ENCODE data around the gene SCLY.

SCLY gene

DNA sequence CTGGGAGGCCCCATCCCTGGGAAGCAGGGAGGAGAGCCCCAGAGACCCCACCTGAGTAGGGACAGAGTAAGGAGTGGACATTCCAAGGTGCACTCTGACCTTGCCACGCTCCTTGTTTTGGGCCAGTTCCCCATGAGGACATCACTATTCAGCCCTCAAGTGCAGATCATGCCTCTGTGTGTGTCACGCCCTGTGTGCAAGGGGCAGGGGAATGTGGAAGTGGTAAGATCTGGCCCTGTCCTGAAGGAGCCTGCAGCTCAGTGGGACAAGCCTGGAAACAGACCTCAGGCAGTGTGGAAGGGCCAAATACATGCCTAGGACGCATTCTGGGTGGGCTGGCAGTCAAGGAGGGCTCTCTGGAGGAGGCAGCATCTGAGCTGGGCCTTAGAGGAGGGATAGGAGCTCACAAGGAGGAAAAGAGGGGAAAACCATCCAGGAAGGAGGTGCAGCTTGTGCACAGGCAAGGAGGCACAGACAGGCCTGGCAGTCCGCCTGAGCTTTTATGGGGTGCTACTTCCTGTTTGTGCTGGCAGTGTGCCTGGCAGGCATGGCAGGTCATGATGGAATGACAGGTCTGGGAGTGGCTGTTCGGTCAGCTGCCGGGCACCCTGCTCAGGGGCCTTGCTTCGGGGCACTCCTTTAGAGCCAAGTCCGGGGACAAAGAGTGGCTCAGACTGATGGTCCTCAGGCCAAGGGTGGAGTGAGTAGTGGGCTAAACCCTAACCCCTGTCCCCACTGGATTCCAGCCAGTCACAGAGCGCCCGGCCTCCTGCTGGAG is 80.9 kb downstream of the SCLY start:
- no peak for DNase-seq

- no peak for DNase-seq
Measured at GRCh38 chr2:238142382-238143205, 81.8 kb downstream of the SCLY start.

DNA sequence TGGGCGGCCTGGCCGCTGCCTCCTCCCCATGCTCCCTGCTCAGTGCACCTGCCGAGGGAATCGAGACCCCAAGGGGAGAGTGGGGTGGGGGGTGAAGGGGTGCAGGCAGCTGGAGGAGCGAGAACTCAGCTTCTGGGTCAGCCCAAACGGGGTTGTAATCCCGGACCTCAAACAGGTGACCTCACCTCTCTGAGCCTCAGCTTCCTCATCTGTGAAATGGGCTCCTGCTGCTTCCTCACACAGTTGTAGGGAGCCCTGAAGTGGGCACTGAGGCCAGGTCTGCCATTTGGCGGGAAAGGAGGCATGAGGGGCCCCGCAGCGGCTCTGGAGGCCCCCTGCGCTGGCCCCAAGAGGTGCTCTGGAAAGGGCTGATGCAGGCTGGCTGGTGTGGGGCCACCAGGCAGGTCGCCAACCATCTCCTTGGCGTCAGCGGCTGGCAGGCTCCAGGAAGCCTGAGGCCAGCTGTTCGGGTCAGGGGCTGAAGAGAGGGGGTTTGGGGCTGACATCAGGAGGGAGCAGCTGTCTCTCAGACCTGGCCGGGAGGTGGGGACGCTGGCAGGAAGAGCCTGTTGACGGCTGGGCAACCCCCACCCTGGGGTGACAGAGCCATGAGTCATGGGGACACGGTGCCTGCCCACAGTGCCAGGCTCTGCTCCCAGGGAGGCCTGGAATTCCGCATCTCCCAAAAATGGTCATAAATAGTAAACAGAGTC is 82.6 kb downstream of the SCLY start:
- no peak for DNase-seq

DNA sequence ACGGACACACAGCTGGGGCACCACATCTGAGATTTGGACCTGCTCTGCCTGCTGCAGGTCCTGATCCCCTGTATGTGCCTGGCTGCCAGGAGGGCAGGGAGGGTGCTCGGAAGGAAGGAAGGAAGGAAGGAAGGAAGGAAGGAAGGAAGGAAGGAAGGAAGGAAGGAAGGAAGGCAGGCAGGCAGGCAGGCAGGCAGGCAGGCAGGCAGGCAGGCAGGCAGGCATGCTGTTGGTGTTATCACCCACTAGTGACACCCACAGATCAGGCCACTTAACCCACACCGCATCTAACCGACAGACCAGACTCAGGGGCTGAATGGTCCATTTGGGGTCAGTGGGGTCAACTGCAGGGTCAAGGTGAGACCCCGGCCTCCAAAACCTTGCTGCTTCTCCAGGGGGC is 83.5 kb downstream of the SCLY start:
- no peak for DNase-seq

DNA sequence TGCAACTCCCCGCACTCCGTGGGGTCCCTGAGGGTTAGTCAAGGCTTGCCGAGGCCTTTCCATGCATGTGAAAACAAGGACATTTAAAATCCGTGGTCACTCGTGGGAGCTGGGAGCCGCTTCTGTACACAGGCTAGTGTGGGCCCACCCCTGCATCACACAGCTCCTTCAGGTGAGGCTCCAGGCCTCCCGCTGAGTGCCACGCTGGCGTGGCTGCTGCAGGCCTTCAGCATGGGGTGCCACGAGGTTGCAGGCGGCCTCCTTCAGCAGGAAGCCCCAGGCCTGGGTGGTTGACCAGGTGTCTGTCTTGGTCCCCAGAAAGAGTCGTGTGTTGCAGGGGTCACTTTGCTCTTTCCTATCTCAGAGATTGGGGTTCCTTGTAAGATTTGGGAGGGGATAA is 84.2 kb downstream of the SCLY start:
- DNase-seq = no peak

DNA sequence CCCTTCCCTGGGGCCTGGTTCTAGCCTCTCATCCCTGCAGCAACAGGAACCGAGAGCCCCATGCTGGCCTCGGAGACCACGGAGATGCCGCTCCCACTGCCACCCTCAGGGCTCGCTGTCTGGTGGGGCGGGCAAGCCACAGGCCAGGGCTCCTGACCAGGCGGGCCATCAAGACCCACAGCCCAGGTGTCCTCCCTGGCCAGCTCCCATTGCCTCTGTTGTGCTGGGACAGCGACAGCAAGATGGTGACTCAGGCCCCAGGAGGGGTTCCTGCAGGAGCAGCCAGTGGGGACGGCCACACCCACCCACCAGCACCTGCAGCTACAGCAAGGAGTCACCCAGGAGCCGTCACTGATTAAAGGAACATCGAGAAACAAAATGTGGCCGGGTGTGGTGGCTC is 85.0 kb downstream of the SCLY start:
- DNase-seq = no peak

DNA sequence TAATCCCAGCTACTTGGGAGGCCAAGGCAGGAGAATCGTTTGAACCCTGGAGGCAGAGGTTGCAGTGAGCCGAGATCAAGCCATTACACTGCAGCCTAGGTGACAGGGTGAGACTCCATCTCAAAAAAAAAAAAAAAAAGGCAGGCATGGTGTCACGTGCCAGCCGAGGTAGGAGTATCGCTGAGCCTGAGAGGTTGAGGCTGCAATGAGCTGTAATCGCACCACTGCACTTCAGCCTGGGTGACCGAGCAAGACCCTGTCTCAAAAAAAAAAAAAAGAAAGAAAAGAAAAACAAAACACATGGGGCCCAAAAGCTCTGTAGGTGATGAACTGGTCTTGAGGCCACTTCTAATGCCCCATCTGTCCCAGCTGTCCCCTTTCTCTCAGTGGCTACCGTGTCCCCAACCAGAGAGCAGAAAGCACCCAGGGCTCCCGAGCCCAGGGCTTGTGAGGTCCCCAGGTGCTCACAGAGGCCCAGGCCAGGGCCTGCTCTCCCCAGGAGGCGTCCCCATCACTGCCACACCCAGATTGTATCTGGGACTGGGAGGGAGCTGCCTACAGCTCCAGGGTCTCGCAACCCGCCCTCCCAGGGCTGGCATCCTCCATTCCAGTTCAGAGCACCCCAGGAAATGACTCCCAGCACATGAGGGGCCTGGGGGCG is 86.2 kb downstream of the SCLY start:
- no peak for DNase-seq

GRCh38 chr2:238148981-238149380 is 88.2 kb downstream of the SCLY start:
- no peak for DNase-seq
